ENCODE data around the gene RNASEH1.
"Not testable (repeated sequence)": the region's sequence is repeated elsewhere in the genome, so short reads cannot be mapped to it uniquely, and the experiment has no call there.

Gene RNASEH1

GRCh38 chr2:3575534-3576262, 17.6 kb upstream of the RNASEH1 start:
- no peak for TF ChIP-seq CTCF (IDR thresholded peaks at IDR 0.05; ENCODE audit: insufficient read depth, low read length, missing control alignments)
- ChIA-PET CTCF (interaction anchor here (0.6 to 1.6 kb wide), 5 partner anchors 16 to 198 kb away, joined by 3 read pairs; partner anchors contain the start of gene EIPR1), POLR2A (interaction anchor here (0.7 to 1.4 kb wide), 3 partner anchors 18 to 52 kb away, joined by 3 to 10 read pairs (median 3); partner anchors contain the start of gene RNASEH1)
- no peak for DNase-seq (ENCODE audit: low read depth, low spot score)
- peak overlapping the region; percentile 95 for H3K4me3 ChIP-seq (ENCODE audit: low read depth, low read length)

GRCh38 chr2:3574155-3574554, 16.0 kb upstream of the RNASEH1 start:
- ChIA-PET CTCF (interaction anchor here (1.2 to 1.3 kb wide), 2 partner anchors 16 to 150 kb away, joined by 3 read pairs; partner anchors contain the start of gene RNASEH1), POLR2A (interaction anchor here (2.2 kb wide), 1 partner anchor 16 kb away, joined by 9 read pairs; the partner anchor contains the start of gene RNASEH1)
- H3K4me3 ChIP-seq (ENCODE audit: low read depth, low read length), result no peak overlapping the region
- no peak for TF ChIP-seq CTCF (IDR thresholded peaks at IDR 0.05; ENCODE audit: insufficient read depth, low read length, missing control alignments)
- DNase-seq (ENCODE audit: low read depth, low spot score), result no peak

GRCh38 chr2:3572620-3573019, 14.5 kb upstream of the RNASEH1 start:
- no peak for DNase-seq (ENCODE audit: low read depth, low spot score)
- ChIA-PET CTCF (interaction anchor here (1.4 kb wide), 1 partner anchor 48 kb away, joined by 3 read pairs; no protein-coding TSS in a partner anchor), POLR2A (no interaction called here)
- H3K4me3 ChIP-seq (ENCODE audit: low read depth, low read length), result no peak overlapping the region
- TF ChIP-seq CTCF (IDR thresholded peaks at IDR 0.05; ENCODE audit: insufficient read depth, low read length, missing control alignments), result no peak

GRCh38 chr2:3571284-3571683, 13.2 kb upstream of the RNASEH1 start:
- no peak overlapping the region for H3K4me3 ChIP-seq (ENCODE audit: low read depth, low read length)
- ChIA-PET CTCF (no interaction called here), POLR2A (no interaction called here)
- no peak for DNase-seq (ENCODE audit: low read depth, low spot score)
- no peak for TF ChIP-seq CTCF (IDR thresholded peaks at IDR 0.05; ENCODE audit: insufficient read depth, low read length, missing control alignments)

- POLR2A ChIA-PET, result not testable (repeated sequence)
Measured at GRCh38 chr2:3569656-3570055, 11.5 kb upstream of the RNASEH1 start.

GRCh38 chr2:3566806-3567205, 8.7 kb upstream of the RNASEH1 start:
- CTCF ChIA-PET, result no interaction called here
- no peak for DNase-seq (ENCODE audit: low read depth, low spot score)
- H3K4me3 ChIP-seq (ENCODE audit: low read depth, low read length), result no peak overlapping the region
- no peak for TF ChIP-seq CTCF (IDR thresholded peaks at IDR 0.05; ENCODE audit: insufficient read depth, low read length, missing control alignments)
- POLR2A ChIA-PET, result no interaction called here

More at GRCh38 chr2:3569656-3570055, 11.5 kb upstream of the RNASEH1 start:
- DNase-seq (ENCODE audit: low read depth, low spot score); H3K4me3 ChIP-seq (ENCODE audit: low read depth, low read length); CTCF ChIA-PET: not testable (repeated sequence)

- no peak overlapping the region for H3K4me3 ChIP-seq (ENCODE audit: low read depth, low read length)
- POLR2A ChIA-PET, result no interaction called here
- CTCF ChIA-PET, result no interaction called here
- DNase-seq (ENCODE audit: low read depth, low spot score), result no peak
- no peak for TF ChIP-seq CTCF (IDR thresholded peaks at IDR 0.05; ENCODE audit: insufficient read depth, low read length, missing control alignments)
Measured at GRCh38 chr2:3565117-3565516, 7.0 kb upstream of the RNASEH1 start.
